Upper lobe of left lung (tissue), 4 donors: ENCODE measurements around the gene SEZ6L.

ENCODE experiments used
- EP300 ChIP-seq, 4 donors: sonication (generic); formaldehyde crosslinking; IDR thresholded peaks; one replicate each; pipeline ENCODE4 v1.5.1; 2017; ENCODE audit warnings: antibody characterized with exemption in 4 of 4, control low read depth in 2 of 4
- POLR2A ChIP-seq, 4 donors: fragments of 450-650 bp; IDR thresholded peaks; one replicate each; pipeline ENCODE4 v1.5.1; 2016 to 2017; ENCODE audit warnings: antibody characterized with exemption in 4 of 4, mild to moderate bottlenecking in 2 of 4
- POLR2AphosphoS5 ChIP-seq, 2 donors: sonication (generic); formaldehyde crosslinking; IDR thresholded peaks; one replicate each; pipeline ENCODE4 v1.5.1; 2017; ENCODE audit warnings: antibody characterized with exemption in 2 of 2
- TF ChIP-seq, protein P1 (sequence below), 6 experiments: fragments of 450-650 bp in 4 of 6; fragments of 200-600 bp in 2 of 6; sonication (generic) in 2 of 6; IDR thresholded peaks; one replicate each; pipeline ENCODE4 v1.5.1; 2016 to 2019; ENCODE audit warnings: antibody characterized with exemption in 6 of 6

DNA sequence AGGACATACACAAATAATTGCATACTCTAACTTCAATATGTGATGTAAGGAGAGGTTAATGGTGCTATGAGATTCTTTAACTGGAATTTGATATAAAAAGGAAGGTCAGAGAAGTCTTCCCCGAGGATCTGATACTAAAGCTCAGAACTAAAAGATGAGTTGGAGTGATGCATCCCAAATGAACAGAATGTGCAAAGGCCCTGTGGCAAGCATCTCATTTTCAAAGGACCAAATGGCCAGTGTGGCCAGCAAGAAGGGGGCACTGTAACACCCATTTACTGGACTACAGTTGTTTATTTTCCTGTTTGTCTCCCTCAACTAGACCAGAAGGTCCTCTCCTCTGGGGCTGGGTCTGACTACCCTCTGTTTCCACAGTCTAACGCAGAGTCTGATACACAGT lies 144.9 kb downstream of the SEZ6L start:
- no peak for TF ChIP-seq POLR2A (IDR thresholded peaks at IDR 0.05)
- TF ChIP-seq, protein P1, sequence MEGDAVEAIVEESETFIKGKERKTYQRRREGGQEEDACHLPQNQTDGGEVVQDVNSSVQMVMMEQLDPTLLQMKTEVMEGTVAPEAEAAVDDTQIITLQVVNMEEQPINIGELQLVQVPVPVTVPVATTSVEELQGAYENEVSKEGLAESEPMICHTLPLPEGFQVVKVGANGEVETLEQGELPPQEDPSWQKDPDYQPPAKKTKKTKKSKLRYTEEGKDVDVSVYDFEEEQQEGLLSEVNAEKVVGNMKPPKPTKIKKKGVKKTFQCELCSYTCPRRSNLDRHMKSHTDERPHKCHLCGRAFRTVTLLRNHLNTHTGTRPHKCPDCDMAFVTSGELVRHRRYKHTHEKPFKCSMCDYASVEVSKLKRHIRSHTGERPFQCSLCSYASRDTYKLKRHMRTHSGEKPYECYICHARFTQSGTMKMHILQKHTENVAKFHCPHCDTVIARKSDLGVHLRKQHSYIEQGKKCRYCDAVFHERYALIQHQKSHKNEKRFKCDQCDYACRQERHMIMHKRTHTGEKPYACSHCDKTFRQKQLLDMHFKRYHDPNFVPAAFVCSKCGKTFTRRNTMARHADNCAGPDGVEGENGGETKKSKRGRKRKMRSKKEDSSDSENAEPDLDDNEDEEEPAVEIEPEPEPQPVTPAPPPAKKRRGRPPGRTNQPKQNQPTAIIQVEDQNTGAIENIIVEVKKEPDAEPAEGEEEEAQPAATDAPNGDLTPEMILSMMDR (IDR thresholded peaks at IDR 0.05) = no peak
- no peak for TF ChIP-seq POLR2AphosphoS5 (IDR thresholded peaks at IDR 0.05)
- TF ChIP-seq EP300 (IDR thresholded peaks at IDR 0.05) = no peak
